CD14-positive monocyte (primary cell): ENCODE data around the gene ANTKMT. TPM values are rescaled to one million over a fixed set of nuclear protein-coding genes. Genes with fewer than 3 reads are reported as not detected.

Experiments
- DNase-seq, 3 donors: peaks; one replicate each; pipeline ENCODE4 v3.0.0-alpha.2; 2011 to 2022
- H2AFZ ChIP-seq: 2 replicates; pipeline ENCODE4 v1.6.0; 2012; ENCODE audit warnings: mild to moderate bottlenecking, low read depth, low read length, inconsistent platforms; ENCODE audit not compliant: insufficient read depth, poor library complexity, severe bottlenecking
- H3K27ac ChIP-seq, 2 donors: 1 replicate in 1 of 2; 2 replicates in 1 of 2; pipeline ENCODE4 v1.5.1; 2012 to 2013; ENCODE audit warnings: low read length in 2 of 2, control low read depth in 1 of 2, inconsistent platforms in 1 of 2, low read depth in 1 of 2, mild to moderate bottlenecking in 1 of 2
- H3K27me3 ChIP-seq, 2 donors: one replicate each; pipeline versions ENCODE4 v1.6.0 to v1.6.1; 2011 to 2013; ENCODE audit warnings: low read length in 2 of 2; ENCODE audit not compliant: control insufficient read depth in 2 of 2, insufficient read depth in 2 of 2
- H3K36me3 ChIP-seq, 2 donors: replicated peaks in 1 of 2; 1 replicate in 1 of 2; 2 replicates in 1 of 2; pipeline versions ENCODE4 v1.5.1 to v1.6.1; 2012 to 2013; ENCODE audit warnings: low read length in 2 of 2, control low read depth in 1 of 2, inconsistent platforms in 1 of 2, mild to moderate bottlenecking in 1 of 2; ENCODE audit not compliant: insufficient read depth in 2 of 2, control insufficient read depth in 1 of 2
- H3K4me1 ChIP-seq, 2 donors: 1 replicate in 1 of 2; 2 replicates in 1 of 2; pipeline versions ENCODE4 v1.5.1 to v1.6.1; 2012 to 2013; ENCODE audit warnings: low read length in 2 of 2, control low read depth in 1 of 2, inconsistent platforms in 1 of 2, mild to moderate bottlenecking in 1 of 2, moderate library complexity in 1 of 2; ENCODE audit not compliant: insufficient read depth in 2 of 2, control insufficient read depth in 1 of 2
- H3K4me2 ChIP-seq: replicated peaks from 2 replicates; pipeline ENCODE3; 2012; ENCODE audit warnings: low read length, moderate library complexity, mild to moderate bottlenecking; ENCODE audit not compliant: poor library complexity, severe bottlenecking; ENCODE audit errors: extremely low read depth
- H3K4me3 ChIP-seq, 3 experiments: fragments of 200-600 bp in 1 of 3; sonication (generic) in 1 of 3; replicated peaks in 1 of 3; 1 replicate in 2 of 3; 2 replicates in 1 of 3; pipeline ENCODE4 v1.5.1; 2011 to 2013; ENCODE audit warnings: low read length in 3 of 3, mild to moderate bottlenecking in 3 of 3, control low read depth in 2 of 3, low read depth in 2 of 3, inconsistent platforms in 1 of 3, moderate library complexity in 1 of 3
- H3K79me2 ChIP-seq: 2 replicates; pipeline ENCODE4 v1.6.0; 2012; ENCODE audit warnings: mild to moderate bottlenecking, control low read depth, inconsistent platforms, low read length, moderate library complexity; ENCODE audit not compliant: insufficient read depth
- H3K9ac ChIP-seq: 2 replicates; pipeline ENCODE4 v1.6.0; 2017; ENCODE audit warnings: low read length, mild to moderate bottlenecking; ENCODE audit not compliant: insufficient read depth, poor library complexity, severe bottlenecking
- H3K9me3 ChIP-seq, 2 donors: replicated peaks in 1 of 2; 1 replicate in 1 of 2; 2 replicates in 1 of 2; pipeline versions ENCODE4 v1.5.1 to v1.6.1; 2012 to 2013; ENCODE audit warnings: low read length in 2 of 2, control low read depth in 1 of 2; ENCODE audit not compliant: control insufficient read depth in 1 of 2, insufficient read depth in 1 of 2
- H4K20me1 ChIP-seq: 2 replicates; pipeline ENCODE4 v1.6.0; 2012; ENCODE audit warnings: mild to moderate bottlenecking, low read length, control low read depth, moderate library complexity; ENCODE audit not compliant: insufficient read depth
- H3K27ac Mint-ChIP-seq, 7 donors: one replicate each; pipeline ENCODE4 v1.8.0; 2020; ENCODE audit warnings: mild to moderate bottlenecking in 7 of 7, mixed read lengths in 7 of 7, moderate library complexity in 6 of 7, inconsistent platforms in 2 of 7
- H3K27me3 Mint-ChIP-seq, 3 donors: one replicate each; pipeline ENCODE4 v1.8.0; 2021 to 2022; ENCODE audit warnings: low read depth in 3 of 3, mild to moderate bottlenecking in 3 of 3, mixed read lengths in 3 of 3, moderate library complexity in 3 of 3, inconsistent platforms in 1 of 3
- H3K36me3 Mint-ChIP-seq, 2 donors: one replicate each; pipeline ENCODE4 v1.8.0; 2020; ENCODE audit warnings: mixed read lengths in 2 of 2, inconsistent platforms in 1 of 2, mild to moderate bottlenecking in 1 of 2
- H3K4me1 Mint-ChIP-seq: one replicate; pipeline ENCODE4 v1.8.0; 2020; ENCODE audit warnings: mild to moderate bottlenecking, mixed read lengths
- H3K4me3 Mint-ChIP-seq, 2 donors: one replicate each; pipeline ENCODE4 v1.8.0; 2020; ENCODE audit warnings: mild to moderate bottlenecking in 2 of 2, mixed read lengths in 2 of 2, moderate library complexity in 1 of 2
- H3K9me3 Mint-ChIP-seq, 7 donors: one replicate each; pipeline ENCODE4 v1.8.0; 2020 to 2022; ENCODE audit warnings: mixed read lengths in 7 of 7, mild to moderate bottlenecking in 6 of 7, moderate library complexity in 6 of 7, inconsistent platforms in 2 of 7
- CTCF ChIP-seq: fragments of 200-600 bp; IDR thresholded peaks from one replicate; pipeline ENCODE4 v1.8.0; 2022; ENCODE audit warnings: antibody characterized with exemption, mild to moderate bottlenecking
- WGBS: methylation state at CpG from one replicate; pipeline ENCODE4 v1.1.5; 2013; ENCODE audit warnings: missing lambda C conversion rate; ENCODE audit not compliant: insufficient coverage; 5-methylcytosine and 5-hydroxymethylcytosine counted together
- intact Hi-C, 2 donors: fragments of 100-400 bp; cut with micrococcal nuclease; formaldehyde crosslinking; loops; one replicate each; pipeline versions ENCODE4 v1.15.0 to v1.15.1; 2023
- polyA plus RNA-seq, 3 donors: library from polyadenylated mRNA; depleted of rRNA in 1 of 3; unstranded in 2 of 3; stranded (reverse) in 1 of 3; fragments of 300-500 nt in 2 of 3; fragments of >200 nt in 1 of 3; fragmentation: Illumina TruSeq in 2 of 3; gene quantifications; 1 replicate in 2 of 3; 2 replicates in 1 of 3; pipeline ENCODE4 v1.2.3, GENCODE V29; 2012 to 2021

The ANTKMT gene
- polyA plus RNA-seq, 3 donors, result 21.5 to 56.3 (median 34.4) TPM

- Mint-ChIP-seq H3K27me3 (peaks cover 0 to 1% (median 0%) of the 10 kb centered on the region in 3 donors), H3K9me3 (no peaks in the 10 kb centered on the region), H3K36me3 (peaks cover 3 to 8% of the 10 kb centered on the region in 2 donors), H3K27ac (no peak overlapping the region), H3K4me1 (peaks cover 16% of the 10 kb centered on the region), H3K4me3 (no peak overlapping the region)
- no peak for DNase-seq
- H2AFZ ChIP-seq, result no peak overlapping the region
- intact Hi-C loops, result no loop called here
- peak; percentile 16 for TF ChIP-seq CTCF
- H3K27ac ChIP-seq, result no peak overlapping the region
- peaks cover 14 to 17% of the 10 kb centered on the region in 2 donors for H3K4me1 ChIP-seq
- H3K9me3 ChIP-seq, result no peaks in the 10 kb centered on the region
- H3K9ac ChIP-seq, result no peak overlapping the region
- no peak overlapping the region for H3K4me3 ChIP-seq
- H3K36me3 ChIP-seq, result peaks cover 0 to 2% of the 10 kb centered on the region in 2 donors
- no peak overlapping the region for H3K4me2 ChIP-seq
- 91% methylated on average over 17 of the region's 21 CpGs for WGBS
- no peaks in the 10 kb centered on the region for H3K27me3 ChIP-seq
- peaks cover 5% of the 10 kb centered on the region for H4K20me1 ChIP-seq
- peaks cover 12% of the 10 kb centered on the region for H3K79me2 ChIP-seq
Measured at GRCh38 chr16:743794-744500, 23.0 kb downstream of the ANTKMT start.

- H4K20me1 ChIP-seq, result no peaks in the 10 kb centered on the region
- peak; percentile 29 for TF ChIP-seq CTCF
- no peaks in the 10 kb centered on the region for H3K36me3 Mint-ChIP-seq
- H3K4me2 ChIP-seq, result no peak overlapping the region
- no peak overlapping the region for H2AFZ ChIP-seq
- WGBS, result 18% methylated on average over 8 of the region's 14 CpGs
- intact Hi-C loops, result no loop called here
- peaks cover 4% of the 10 kb centered on the region for H3K4me1 Mint-ChIP-seq
- H3K36me3 ChIP-seq, result no peaks in the 10 kb centered on the region
- H3K9me3 Mint-ChIP-seq, result no peaks in the 10 kb centered on the region
- no peak overlapping the region for H3K27ac Mint-ChIP-seq
- peaks cover under 1% of the 10 kb centered on the region for H3K79me2 ChIP-seq
- no peak overlapping the region for H3K4me3 Mint-ChIP-seq
- H3K4me3 ChIP-seq, result no peak overlapping the region
- no peaks in the 10 kb centered on the region for H3K9me3 ChIP-seq
- H3K27me3 ChIP-seq, result no peaks in the 10 kb centered on the region
- no peak overlapping the region for H3K9ac ChIP-seq
- no peak for DNase-seq
- no peak overlapping the region for H3K27ac ChIP-seq
- H3K27me3 Mint-ChIP-seq, result peaks cover 0 to 1% (median 0%) of the 10 kb centered on the region in 3 donors
- peaks cover 5 to 6% of the 10 kb centered on the region in 2 donors for H3K4me1 ChIP-seq
Measured at GRCh38 chr16:745739-746138, 24.8 kb downstream of the ANTKMT start.
